NAMALWA (cell line): ENCODE data around the gene RPL26.
A peak's percentile ranks its signal among the peaks of the same experiment; 100 is the strongest.
"Not testable (repeated sequence)": the region's sequence is repeated elsewhere in the genome, so short reads cannot be mapped to it uniquely, and the experiment has no call there.

Experiments used
- DNase-seq: peaks from one replicate; pipeline ENCODE4 v3.0.0-alpha.2; 2015; ENCODE audit warnings: low spot score

RPL26 gene

DNA sequence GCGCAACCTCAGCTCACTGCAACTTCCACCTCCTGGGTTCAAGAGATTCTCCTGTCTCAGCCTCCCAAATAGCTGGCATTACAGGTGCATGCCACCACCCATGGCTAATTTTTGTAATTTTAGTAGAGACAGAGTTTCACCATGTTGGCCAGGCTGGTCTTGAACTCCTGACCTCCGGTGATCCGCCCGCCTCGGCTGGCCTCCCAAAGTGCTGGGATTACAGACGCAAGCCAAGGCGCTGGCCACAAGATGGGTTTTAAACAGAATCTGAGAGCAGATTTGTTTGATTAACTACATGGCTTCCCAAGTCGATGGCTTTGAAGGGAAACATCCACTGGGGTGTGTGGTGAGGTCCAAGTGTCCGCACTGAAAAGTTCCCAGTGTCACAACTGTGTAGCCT, 11.5 kb upstream of the RPL26 start:
- not testable (repeated sequence) for DNase-seq

DNA sequence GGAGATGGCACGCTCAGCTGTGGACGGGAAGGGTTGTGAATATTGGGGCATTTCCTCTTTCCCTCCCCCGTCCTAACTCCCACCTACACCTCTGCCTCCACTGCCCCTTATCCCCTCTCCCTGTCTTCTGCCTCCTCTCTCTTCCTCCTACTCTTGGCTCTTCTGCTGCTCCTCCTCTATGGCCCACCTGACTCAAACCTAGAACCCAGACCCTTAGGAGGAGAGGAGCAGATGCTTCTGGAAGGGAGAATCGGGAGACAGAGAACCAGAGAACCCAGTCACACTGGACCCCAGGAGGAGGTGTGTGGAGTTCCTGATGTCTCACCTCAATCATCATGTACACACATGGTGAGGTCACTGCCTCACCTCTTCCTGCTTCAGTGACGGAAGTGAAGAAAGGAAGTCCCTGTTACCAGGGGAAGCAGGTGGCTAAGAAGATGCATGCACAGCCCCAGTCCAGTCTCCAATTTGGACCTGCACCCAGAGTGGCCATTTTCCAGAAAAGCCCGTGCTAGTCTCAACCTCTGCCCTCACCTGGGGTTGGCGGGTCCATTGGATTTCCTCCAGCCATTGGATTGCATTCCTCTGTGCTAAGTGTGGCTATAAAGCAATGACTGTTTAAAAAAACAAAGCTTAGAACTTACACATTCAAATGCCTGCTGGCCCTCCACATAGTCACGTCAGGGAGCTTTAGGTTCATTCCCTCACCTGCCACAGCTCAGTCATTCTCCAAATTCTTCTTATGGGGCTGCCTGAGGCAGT, 10.7 kb upstream of the RPL26 start:
- peak; percentile 21 for DNase-seq

DNA sequence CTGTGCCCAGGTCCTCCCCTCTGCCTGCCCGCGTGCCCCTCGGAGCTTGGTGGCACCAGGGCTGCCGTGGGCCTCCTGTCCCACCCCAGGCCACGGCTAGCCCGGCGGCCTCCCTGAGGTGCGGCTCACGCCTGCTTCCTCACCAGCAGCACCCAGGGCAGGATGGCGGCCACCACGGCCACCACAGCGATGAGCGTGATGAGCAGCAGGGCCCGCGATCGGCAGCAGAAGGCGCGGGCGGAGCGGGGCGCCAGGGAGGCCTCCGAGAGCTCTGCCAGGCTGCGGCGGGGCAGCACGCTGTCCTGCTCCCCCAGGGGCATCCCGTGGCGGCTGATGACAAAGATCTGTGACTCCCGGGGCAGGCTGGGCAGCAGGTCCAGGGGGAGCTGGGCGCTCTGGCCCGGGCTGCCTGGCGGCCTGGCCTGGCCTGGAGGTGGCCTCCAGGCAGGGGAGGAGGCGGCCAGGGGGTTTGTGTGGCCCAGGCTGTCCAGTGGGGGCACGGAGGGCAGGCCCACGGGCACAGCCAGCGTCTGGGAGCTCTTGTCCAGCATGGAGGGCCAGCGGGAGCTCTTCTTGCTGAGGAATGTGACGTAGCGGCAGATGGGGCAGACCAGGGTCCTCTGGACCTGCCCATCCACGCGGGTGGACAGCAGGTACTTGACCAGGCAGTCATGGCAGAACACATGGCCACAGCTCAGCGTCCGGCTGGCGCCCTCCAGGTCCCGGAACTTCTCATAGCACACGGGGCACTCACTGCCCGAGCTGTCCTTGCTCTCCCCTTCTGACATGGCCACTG, 9.9 kb upstream of the RPL26 start:
- no peak for DNase-seq

DNA sequence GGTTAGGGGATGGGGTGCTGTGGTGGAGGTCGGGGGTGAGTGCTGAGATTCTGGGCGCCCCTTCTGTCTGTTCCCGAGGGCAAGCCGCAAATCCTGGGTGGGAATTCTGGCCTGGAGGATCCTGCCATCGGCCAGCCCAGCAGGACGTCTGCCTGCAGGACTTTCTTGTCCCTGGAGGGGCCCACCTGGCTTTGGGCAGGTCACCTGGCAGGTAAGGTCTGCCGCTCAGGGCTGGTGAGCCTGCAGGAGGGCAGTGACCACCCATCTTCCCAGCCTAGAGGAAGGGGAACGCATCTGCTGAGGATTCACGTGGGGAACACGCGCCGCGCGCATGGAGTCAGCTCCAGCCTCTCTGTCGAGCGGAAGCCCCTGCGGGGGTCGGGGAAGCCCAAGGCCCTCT, 9.3 kb upstream of the RPL26 start:
- no peak for DNase-seq

DNA sequence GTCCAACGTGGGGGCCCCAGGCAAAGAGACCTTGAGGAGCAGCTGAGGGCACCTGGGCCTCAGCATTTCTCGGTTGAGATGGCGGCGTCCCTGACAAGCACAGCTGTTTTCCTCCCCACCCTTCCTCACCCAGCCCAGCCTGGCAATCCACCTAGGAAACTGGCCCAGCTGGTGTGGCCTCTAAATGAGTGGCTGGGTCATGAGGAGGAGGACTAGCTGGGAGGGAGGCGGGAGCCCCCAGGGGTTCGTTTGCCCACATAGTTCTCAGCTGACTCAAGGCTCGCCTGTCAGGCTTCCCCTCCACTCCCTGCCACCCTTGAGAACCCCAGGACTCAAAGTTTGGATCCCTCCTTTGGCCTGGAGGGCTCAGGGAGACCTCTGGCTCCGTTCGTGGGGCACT, 8.7 kb upstream of the RPL26 start:
- DNase-seq, result no peak

DNA sequence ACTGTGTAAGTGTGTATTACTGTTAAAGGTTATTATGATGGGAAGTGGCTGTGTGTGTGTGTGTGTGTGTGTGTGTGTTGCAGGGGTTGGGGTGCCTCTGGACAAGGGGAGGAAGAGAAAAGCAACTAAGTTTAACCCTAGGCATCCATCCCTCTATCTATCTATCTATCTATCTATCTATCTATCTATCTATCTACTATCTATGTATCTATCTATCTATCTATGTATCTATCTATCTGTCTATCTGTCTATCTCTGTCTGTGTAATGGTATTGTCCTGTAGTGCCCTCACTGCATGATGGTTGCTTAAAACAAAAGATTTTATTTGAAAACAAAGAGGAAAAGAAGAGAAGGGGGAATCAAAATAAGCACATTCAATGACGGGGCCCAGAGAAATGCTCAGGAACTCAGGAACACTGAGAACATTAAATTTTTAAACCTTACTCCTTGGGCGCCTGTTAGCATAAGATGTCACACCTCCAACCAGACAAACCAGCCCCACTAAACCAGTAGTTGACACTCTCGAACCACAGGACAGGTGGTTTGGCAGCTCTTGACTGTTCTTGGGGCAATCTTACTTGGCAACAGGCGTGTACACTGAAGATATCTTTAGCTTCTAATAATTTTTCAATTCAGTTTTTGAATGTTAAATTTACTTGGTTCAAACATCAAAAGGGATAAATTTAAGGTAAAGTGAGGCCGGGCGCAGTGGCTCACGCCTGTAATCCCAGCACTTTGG, 5.1 kb upstream of the RPL26 start:
- DNase-seq, result no peak

DNA sequence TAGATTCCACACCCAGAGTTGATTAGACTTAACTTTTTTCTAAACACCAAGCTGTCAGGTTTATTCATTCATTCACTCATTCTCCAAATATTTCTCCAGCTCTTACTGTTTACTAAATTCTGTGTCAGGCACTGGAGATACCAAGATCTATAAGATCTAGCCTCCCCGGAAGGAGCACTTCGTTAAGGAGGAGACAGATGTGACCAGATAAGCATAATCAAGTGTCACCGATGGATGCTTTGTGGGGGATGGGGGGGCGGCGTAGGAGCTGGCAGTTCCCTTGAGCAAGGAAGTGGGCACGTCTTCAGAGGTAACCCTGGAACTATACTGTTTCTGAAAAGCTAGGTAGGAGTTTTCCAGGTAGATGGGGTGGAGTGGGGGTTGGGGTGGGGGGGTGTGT, 3.8 kb upstream of the RPL26 start:
- no peak for DNase-seq

DNA sequence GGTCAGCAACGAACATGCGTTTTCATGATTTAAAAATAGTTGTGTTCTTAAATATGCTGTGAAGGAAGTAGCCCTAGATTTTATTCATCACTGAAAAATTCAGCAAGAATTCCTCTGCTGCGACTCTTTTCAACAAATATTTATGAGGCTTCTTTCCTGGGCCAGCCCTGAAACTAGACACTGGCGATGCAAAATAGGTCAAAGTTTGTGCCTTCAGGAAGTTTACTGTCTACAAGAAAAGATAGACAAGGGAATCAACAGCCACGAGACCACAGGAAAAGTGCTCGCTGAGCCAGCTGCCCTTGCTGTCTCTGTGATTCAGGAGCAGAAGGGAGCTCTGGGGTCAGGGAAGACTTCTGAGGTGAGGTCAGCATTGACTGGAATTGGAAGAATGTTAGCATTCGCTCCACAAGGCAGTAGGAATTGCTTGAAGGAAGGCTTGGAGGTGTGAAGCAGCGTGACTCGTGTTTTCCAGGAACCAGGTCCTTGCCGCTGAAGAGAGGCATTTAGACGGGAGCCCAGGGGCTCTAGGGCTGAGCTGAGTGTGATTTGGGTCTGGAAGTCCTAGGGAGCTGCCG, 1.9 kb upstream of the RPL26 start:
- no peak for DNase-seq

DNA sequence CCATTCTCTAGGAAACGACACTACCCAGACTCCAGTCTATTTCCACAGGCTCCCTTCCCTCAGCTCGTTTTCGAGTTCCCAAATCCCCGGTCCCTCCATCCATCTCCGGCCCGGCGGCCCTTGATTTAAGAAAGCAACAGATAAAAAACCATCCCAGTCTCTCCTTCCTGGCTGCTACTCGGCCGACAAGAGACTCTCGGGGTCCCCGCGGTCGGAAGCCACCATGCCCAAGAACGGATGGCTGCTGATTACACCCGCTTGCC, 182 bp downstream of the RPL26 start:
- DNase-seq, result no peak

DNA sequence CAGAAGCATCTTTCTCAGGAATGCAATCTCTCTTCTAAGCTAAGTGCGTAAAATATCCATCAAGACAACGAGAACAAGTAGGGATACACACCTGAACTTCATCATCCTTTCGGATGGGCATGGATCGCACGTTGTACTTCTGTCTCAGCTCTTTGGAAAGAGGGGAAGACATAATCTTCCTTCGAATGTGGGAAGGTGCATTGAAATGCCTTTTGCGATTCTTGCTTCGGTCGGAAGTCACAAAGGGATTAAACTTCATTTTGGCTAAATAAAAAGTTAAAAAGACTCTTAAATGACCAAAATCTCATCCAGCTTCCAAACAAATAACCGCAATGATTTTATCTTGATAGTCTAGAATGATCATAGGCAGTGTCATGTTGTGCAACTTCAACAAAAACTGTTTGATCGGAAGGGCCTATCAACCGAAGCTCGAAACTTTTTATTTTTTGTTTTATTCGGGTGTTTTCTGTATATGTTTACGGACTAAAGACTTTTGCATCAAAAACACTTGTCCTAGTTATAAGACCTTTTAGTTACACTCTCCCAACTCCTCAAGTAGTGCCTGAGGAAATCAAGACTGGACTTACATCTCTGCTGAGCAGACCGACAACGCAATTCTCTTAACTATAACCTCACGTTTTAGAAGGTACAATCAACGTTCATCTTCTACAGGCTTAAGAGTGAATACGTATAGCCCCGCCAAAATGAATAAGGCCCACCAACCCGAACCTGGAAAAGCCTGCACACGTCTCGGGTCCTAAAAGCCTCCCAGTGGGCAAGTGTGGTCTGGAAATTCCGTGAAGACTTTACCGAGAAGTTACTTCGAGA, 727 bp downstream of the RPL26 start:
- peak; percentile 25 for DNase-seq

DNA sequence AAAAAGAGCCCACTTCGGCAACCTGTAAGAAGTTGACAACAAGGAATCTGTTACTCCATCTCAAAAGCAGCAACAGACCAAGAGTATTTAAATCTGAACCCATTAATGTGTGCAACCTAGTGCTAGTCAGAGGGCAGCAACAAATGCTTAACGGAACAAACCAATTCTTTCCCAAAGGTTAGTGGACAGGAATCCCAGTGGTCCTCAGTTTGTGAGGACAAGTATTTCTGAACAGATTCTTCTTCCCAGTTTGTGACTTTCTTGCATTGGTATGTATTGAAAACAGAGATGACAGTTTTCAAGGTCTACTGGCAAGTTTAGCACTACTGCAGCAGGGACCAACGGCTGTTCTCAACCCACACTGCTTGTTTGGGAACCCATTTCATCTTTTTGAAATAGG, 2.9 kb downstream of the RPL26 start:
- DNase-seq, result no peak

DNA sequence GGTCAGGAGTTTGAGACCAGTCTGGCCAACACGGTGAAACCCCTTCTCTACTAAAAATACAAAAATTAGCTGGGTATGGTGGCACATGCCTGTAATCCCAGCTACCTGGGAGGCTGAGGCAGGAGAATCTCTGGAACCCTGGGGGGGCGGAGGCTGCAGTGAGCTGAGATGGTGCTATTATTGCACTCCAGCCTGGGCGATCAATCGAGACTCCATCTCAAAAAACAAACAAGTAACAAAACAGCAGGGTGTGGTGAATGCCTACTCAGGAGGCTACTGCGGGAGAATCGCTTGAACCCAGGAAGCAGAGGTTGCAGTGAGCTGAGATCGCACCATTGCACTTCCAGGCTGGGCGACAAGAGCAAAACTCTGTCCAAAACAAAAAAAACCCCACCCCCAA, 4.9 kb downstream of the RPL26 start:
- not testable (repeated sequence) for DNase-seq

DNA sequence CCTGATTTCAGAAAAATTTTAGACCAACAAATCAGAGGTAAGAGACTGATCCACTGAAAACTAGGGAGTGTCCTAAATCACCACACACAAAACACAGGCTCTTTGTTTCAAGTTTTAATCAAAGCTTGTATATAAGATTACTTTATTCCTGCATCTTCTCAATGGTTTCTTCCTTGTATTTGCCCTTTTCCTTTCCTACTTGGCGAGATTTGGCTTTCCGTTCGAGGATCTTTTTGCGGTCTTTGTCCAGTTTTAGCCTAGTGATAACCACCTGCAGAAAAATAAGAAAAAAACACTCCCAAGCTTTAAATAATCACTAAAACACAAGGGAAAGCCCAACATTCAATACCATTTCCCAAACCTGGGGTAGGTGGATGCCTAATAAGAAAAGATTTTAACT, 5.6 kb downstream of the RPL26 start:
- no peak for DNase-seq

DNA sequence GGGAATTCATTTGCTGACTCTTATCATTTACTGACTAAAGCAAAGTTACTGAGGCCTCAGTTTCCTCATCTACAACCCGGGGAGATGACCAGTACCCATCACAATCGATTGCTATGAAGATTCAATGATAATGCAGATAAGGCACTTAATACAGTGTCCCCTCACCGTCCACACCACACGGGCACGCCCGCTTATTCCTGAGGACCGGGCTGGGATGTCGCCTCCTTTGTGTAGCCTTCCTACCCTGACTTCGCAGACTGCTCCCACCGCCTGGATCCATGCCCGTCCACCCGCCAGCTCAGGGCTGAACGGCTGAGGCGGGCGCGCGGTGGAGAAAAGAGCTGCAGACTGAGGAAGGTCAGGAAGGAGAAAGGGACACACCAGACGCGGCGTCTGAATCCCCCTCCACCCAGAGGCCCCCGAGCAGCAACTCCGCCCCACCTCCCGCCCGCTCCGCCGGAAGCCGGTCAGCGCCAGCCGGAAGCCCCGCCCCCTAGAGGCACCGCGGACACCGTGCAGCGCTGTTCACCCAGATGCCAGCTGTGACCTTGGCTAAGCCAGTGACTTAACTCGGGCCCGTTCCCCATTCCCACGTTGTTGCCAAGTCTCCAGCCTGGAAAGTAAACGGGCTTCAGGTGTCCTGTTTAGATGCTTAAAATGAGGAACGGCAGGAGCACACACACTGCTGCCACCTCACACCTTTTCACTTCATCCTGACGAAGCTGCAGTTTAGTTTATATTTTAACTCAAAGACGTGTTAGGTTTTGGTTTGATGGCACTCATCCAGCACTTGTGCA, 6.5 kb downstream of the RPL26 start, which contains the start of gene KRABD2:
TSS of gene KRABD2 (minus strand) at position 434 of the 797 bp plus-strand sequence.
- DNase-seq, result peak; percentile 77

DNA sequence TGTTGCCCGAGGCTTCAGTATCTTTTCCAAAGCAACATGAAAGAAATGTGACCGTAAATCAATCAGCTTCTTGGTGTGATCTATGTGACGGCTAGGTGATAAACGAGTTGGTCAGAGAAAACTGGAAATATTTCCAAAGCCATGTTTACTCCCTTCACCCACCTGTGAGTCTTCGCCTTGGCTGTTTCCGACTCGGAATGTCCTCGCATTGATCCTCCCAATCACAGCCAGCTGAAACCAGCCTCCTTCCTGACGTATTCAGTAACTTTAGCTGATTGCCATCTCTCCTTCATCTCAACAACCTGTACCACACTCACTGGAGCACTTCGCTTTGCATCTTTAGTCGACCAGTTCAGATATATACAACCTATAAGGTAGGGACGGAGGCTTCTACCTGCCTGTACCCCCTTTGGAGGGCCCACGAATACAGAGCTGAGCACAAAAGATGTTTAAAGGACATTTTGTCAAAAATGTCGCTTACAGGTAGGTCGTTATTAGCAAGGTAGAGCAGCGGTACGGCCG, 7.2 kb downstream of the RPL26 start:
- DNase-seq, result peak; percentile 6

DNA sequence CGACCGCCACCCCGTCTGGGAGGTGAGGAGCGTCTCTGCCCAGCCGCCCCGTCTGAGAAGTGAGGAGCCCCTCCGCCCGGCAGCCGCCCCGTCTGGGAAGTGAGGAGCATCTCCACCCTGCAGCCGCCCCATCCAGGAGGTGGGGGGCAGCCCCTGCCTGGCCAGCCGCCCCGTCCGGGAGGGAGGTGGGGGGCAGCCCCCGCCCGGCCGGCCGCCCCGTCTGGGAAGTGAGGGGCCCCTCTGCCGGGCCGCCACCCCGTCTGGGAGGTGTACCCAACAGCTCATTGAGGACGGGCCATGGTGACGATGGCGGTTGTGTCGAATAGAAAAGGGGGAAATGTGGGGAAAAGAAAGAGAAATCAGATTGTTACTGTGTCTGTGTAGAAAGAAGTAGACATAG, 9.1 kb downstream of the RPL26 start:
- not testable (repeated sequence) for DNase-seq

DNA sequence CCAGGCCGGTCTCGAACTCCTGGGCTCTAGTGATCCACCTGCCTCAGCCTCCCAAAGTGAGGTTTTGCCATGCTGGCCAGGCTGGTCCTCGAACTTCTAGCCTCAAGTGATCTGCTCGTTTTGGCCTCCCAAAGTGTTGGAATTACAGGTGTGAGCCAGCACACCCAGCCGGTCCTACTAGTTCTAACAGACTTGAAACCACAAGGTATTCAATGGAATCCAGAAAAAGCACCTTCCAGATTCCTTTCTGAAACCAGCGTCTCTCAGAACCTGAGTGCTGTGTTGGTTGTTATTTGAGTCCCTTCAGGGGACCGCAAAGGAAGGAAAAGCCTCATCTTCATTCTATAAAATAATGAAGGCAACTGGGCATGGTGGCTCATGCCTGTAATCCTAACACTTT, 10.6 kb downstream of the RPL26 start:
- no peak for DNase-seq

DNA sequence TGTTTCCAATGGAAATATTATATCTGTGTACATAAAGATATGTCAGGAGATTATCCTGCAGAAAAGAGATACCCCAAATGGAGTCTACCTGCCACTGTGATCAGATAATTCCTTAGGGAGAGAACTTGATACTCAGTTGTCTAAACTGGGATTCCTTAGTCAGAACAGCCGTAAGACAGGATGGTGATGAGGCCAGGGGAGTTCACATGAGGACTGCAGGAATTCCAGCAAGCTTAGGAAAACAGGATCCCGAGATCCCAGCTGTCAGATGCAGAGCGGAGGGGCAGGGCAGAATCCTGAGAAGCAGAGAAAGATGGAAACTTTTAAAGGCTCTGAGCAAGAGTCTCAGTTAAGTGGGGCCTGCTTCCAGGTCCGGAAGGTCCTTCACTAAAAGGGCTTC, 11.2 kb downstream of the RPL26 start:
- DNase-seq, result no peak

DNA sequence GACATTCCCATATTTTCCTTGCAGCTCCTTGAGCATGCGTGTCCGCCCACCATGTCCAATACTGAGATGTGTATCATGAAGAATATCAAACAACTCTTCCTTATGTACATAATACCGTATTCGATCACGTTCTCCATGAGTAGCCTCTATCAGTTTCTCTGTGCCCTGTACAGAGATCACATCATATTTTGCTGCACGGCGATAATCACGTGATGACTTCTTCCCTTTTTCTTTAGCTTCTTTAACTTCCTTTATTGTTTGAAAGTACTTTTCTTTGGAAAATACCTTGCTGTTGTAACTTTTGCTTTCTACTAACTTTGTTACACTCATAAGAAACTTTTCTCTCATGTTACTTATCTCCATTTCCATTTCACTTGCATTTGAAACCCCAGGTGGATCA, 13.0 kb downstream of the RPL26 start:
- no peak for DNase-seq

DNA sequence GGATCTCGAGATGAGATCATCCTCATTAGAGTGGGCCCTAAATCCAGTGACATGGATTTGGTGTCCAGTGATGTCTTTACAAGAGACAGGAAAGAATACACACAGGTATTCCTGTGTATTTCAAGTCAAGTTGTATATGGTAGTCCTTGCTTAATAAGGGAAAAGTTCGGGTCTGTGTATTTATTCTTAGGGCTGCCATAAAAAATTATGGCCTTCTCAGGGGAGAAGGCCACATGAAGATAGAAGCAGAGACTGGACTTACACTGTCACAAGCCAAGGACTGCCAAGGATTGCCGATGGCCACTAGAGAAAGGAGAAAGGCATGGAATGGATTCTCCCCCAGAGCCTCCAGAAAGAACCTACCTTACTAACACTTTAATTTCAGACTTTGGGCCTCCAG, 14.8 kb downstream of the RPL26 start:
- DNase-seq, result no peak

DNA sequence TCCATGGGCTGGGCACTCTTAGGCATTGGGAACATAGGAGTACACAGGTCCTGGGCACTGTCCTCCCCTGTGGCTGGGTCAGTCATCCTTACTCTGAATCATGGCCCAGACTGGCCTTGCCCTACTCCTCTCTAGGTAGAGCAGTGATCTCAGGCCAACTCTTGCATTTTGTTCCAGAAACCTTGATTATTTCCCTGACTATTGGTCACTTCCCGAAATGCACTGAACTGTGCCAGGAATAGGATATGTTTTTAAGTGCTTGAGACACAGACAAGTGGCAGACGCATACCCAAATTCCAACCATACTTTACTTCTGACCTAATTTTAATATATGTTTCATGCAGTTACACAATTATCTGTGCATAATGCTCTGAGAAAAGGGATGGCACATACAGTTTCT, 16.8 kb downstream of the RPL26 start:
- DNase-seq, result no peak
